ENCODE measurements around the gene RNASE12. TPM values are rescaled to one million over a fixed set of nuclear protein-coding genes. Genes with fewer than 3 reads are reported as not detected.

RNASE12 gene
- total RNA-seq, 1 experiment from 2014 or later = not detected

- Mint-ChIP-seq H3K9me3 (no peaks in the 10 kb centered on the region; a peak in 1 of 5 replicates), H3K4me1 (peaks cover 8 to 9% of the 10 kb centered on the region in 2 experiments), H3K27me3 (ENCODE audit: low read depth) (no peaks in the 10 kb centered on the region), H3K36me3 (ENCODE audit: insufficient read depth in 1 of 3, low read depth in 3 of 3) (no peaks in the 10 kb centered on the region), H3K4me3 (peak overlapping the region in 1 of 2 experiments; percentile 36; a peak in 2 of 5 replicates), H3K27ac (no peak overlapping the region)
- no peaks in the 10 kb centered on the region; the same call in 1 of the 2 replicates for H3K4me1 ChIP-seq (ENCODE audit: insufficient read depth, low read length)
- no peak overlapping the region for H3K23ac ChIP-seq (ENCODE audit: insufficient read length, low read depth, low read length)
- no peak overlapping the region for H3K56ac ChIP-seq (ENCODE audit: insufficient read length, low read depth, low read length)
- H3K9ac ChIP-seq (ENCODE audit: extremely low read depth, insufficient read length, low read length) = no peak overlapping the region
- H2BK15ac ChIP-seq (ENCODE audit: low read depth, low read length) = no peak overlapping the region
- no peak overlapping the region for H2AK5ac ChIP-seq (ENCODE audit: insufficient read length, low read length)
- H3K9me3 ChIP-seq (ENCODE audit: control insufficient read depth, low read depth, low read length) = no peaks in the 10 kb centered on the region
- no peaks in the 10 kb centered on the region for H4K20me1 ChIP-seq (ENCODE audit: control insufficient read depth, insufficient read depth, insufficient read length)
- H3K4me2 ChIP-seq (ENCODE audit: insufficient read depth, insufficient read length, low read length) = no peak overlapping the region
- H3K4ac ChIP-seq (ENCODE audit: low read depth, low read length) = no peak overlapping the region
- H2BK5ac ChIP-seq (ENCODE audit: insufficient read length, low read length) = no peak overlapping the region
- no peak overlapping the region for H3K14ac ChIP-seq (ENCODE audit: insufficient read depth, low read length)
- H3K23me2 ChIP-seq (ENCODE audit: insufficient read length, low read depth, low read length, poor library complexity, severe bottlenecking) = peaks cover 5% of the 10 kb centered on the region
- H3K27ac ChIP-seq (ENCODE audit: insufficient read length, low read depth, low read length) = no peak overlapping the region
- no peak overlapping the region for H2BK12ac ChIP-seq (ENCODE audit: insufficient read length, low read depth, low read length)
- peak; percentile 91 for TF ChIP-seq CTCF (conservative IDR thresholded peaks at IDR 0.05)
- H4K8ac ChIP-seq (replicated peaks; ENCODE audit: insufficient read length, low read depth, low read length) = no peak overlapping the region
- no peak overlapping the region for H4K5ac ChIP-seq (ENCODE audit: insufficient read length, low read depth, low read length)
- no peak overlapping the region for H2AFZ ChIP-seq (ENCODE audit: low read length)
- no peak overlapping the region for H2BK120ac ChIP-seq (ENCODE audit: low read depth, low read length, poor library complexity, severe bottlenecking)
- no peak overlapping the region for H3K18ac ChIP-seq (ENCODE audit: insufficient read length, low read depth, low read length)
- no CpG with 5 or more reads among the region's 8 CpGs for WGBS (ENCODE audit: extremely low coverage, insufficient read length, low lambda C conversion rate)
- H3T11ph ChIP-seq (ENCODE audit: low read length) = no peak overlapping the region
- H3K79me1 ChIP-seq (ENCODE audit: insufficient read depth, low read depth, low read length, poor library complexity, severe bottlenecking) = no peaks in the 10 kb centered on the region
- no peaks in the 10 kb centered on the region for H3K79me2 ChIP-seq (ENCODE audit: insufficient read depth, low read length)
- no peaks in the 10 kb centered on the region for H3K27me3 ChIP-seq (ENCODE audit: insufficient read depth, low read length)
- no peak overlapping the region for H4K91ac ChIP-seq (ENCODE audit: insufficient read length, low read depth, low read length)
- H2BK20ac ChIP-seq (ENCODE audit: low read depth, low read length, poor library complexity, severe bottlenecking) = no peak overlapping the region
- peak; percentile 79 for DNase-seq
These were observed 15.2 kb upstream of the RNASE12 start for GRCh38 chr14:20606190-20606901.

Data from H9 (cell line).